Activated T-helper 9 cell treated with anti-CD3 and anti-CD28 coated beads, Interleukin-2, amount 50 U/mL, for 16 hours (primary cell): Measurements from ENCODE around the gene HOXC13.

Source experiments
- DNase-seq: peaks from one replicate; pipeline ENCODE4 v3.0.0-alpha.2; 2020; ENCODE audit warnings: low read depth

Gene HOXC13

DNA sequence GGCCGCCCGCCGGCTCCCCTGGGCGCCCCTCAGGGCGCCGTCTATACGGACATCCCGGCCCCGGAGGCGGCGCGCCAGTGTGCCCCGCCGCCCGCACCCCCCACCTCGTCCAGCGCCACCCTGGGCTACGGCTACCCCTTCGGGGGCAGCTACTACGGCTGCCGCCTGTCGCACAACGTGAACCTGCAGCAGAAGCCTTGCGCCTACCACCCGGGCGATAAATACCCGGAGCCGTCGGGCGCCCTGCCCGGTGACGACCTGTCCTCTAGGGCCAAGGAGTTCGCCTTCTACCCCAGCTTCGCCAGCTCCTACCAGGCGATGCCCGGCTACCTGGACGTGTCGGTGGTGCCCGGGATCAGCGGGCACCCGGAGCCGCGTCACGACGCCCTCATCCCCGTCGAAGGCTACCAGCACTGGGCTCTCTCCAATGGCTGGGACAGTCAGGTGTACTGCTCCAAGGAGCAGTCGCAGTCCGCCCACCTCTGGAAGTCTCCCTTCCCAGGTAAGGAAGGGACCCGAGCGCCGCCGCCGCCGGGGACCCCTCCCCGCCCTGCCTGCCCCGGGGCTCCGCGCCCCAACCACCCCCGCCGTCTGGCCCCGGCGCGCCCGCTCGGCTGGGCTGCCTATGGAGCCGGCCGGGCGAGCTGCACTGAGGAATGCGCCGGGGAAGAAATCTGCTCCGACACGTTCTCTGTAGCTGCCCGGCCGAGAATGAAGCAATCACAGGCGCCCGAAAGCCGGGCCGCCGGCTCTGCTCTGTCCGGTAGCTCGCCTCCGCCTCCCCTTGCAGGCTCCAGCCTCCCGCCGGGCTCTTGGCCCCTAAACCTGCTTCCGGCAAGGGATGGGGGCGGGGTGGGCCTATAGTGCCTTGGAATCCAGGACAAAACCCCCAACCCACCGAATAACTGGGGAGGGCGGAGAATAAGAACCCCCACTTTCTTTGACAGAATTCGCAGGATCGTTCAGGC is 794 bp downstream of the HOXC13 start:
- no peak for DNase-seq

DNA sequence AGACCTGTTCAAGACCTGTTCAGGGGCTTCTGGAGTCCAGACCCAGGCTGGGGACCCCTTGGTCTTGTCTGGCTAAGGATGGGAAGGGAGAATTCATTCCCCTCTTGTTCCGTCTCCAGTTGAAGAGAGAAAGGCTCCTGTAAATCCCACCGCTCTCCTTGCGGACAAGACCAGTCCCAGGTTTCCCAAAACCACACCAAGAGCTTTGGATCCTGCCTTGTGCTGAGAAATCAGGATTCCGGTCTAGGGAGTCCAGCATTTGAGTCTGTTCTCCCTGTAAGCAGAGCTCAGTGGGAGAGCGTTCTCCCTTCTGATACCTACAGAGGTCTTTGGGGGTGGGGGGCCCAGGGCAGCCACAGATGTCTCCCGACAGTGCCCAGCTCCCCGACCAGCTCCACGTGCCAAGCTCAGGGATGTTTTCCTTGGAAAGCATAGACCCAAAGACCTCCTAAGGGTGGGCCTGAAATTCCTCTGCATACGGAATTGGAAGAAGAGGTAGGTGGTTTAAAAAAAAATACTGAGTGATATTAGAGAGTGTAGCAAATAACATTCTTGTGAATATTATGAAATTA is 1.9 kb downstream of the HOXC13 start:
- DNase-seq: no peak

DNA sequence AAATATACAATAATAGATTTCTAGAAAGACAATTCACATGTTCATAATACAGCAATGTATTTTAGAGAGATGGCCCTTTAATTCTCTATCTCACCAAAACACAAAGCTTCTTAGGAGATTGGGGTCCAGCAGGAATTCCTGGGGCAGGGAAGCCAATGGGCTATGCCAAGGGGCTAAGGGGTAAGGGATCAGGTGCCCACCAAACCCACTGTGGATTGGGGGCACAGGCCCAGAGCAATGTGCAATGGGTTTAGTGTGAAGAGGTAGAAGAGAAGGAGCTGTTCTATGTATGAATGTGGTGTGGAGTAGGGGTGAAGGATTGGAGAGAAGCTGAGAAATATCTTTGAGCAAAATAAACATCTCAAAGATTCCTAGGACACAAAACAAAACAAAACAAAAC is 2.6 kb downstream of the HOXC13 start:
- no peak for DNase-seq

DNA sequence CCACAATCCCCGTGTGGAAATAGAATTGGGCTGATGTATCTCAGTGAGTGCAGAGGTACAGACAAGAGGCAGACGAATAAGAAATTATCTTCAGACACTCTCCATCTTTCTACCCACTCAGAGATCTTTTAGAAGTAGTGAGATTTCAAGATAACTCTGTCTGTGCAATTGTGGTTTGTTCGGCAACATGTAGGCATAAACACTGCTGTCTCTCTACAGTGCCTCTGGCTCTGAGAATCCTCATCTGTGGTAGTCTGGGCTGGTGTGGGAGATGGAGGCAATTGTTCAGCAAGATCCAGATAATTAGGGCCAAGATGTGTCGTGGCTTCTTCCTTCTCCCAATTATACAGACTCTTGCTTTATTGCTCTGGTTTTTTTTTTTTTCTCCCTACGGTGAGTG is 3.1 kb downstream of the HOXC13 start:
- no peak for DNase-seq

DNA sequence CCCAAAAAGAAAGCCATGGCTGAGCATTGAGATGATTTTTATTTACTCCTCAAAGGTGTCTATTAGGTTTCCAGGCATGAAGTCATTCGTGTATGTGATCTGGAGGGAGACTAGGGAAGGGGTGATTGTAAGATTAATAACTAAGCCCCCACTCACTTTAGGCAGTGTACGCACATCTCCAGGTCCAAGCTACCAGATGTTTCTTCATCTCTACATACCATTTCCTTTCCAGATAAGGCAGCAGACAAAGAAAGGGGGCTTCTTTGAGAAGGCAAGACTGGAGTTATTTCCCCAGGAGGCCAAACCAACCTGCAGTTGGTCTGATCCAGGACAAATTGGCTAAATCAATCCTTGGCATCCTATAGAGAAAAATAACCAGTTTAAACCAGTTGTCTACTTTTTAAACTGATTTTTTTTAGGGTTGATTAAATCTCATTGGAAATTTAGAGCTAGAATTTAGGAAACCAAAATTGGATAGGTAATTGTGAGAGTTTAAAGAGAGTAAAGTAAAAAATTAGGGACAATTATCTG is 3.9 kb downstream of the HOXC13 start:
- DNase-seq: no peak

DNA sequence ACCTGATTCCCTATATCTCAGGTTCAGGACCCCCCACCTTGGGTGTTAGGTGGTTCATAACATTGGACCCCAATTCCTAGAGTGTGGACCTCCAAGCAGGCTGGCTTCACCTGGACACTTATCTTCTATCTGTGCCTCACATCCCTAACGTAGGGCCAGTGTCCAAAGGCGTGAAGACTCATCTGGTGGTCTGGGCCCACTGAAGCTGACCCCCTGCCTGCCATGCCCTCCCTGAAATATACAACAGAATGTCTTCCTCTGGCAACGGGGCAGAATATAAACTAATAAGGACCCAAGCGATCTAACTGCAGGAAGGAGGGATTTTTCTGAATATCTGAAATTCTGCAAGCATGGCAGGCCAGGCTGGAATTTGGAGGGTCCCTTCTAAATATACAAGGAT is 5.6 kb downstream of the HOXC13 start:
- DNase-seq: no peak

DNA sequence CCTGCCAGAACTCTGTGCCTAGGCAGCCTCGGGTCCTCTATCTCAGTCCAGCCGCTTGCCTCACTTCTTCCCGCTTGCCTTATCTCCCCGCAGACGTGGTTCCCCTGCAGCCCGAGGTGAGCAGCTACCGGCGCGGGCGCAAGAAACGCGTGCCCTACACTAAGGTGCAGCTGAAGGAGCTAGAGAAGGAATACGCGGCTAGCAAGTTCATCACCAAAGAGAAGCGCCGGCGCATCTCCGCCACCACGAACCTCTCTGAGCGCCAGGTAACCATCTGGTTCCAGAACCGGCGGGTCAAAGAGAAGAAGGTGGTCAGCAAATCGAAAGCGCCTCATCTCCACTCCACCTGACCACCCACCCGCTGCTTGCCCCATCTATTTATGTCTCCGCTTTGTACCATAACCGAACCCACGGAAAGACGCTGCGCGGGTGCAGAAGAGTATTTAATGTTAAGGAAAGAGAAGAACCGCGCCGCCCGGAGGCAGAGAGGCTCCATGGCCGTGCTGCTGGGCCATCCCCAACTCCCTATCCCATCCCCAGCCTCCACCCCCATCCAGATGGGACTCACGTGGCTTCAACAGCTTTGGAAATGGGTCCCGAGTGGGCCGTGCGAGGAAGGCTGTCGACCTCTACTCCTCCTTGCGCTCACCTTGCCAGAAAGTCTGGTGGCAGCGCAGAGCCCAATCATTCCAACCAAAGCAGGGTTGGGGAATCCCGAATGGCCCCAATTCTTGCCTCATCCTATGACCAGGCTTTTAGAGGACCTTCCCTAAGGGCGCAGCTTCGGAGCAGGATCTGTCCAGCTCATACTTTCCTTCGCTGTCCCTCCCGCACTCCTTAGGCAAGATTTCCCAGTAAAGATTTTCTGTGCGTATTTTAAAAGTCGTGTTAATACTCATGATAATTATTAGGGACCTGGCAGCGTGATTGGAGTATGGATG is 6.5 kb downstream of the HOXC13 start:
- no peak for DNase-seq

DNA sequence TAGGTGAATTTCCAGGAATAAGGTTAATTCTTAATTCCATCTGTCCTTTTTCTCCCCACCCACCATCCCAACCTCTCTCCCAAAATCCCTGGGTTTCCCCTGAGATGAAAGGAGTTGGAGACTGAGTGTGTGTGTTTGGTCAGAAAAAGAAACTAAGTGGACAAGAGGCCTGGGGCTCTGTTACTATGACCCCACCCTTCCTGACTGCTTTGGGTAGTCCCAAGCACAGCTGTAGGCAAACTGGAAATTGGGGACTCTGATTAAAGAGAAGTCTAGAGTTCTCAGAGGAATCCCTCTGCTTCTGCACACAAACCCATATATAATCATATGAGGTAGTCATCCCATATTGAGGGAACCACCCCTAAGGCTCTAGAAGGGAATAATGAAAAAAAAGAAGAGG is 9.1 kb downstream of the HOXC13 start:
- DNase-seq: no peak

DNA sequence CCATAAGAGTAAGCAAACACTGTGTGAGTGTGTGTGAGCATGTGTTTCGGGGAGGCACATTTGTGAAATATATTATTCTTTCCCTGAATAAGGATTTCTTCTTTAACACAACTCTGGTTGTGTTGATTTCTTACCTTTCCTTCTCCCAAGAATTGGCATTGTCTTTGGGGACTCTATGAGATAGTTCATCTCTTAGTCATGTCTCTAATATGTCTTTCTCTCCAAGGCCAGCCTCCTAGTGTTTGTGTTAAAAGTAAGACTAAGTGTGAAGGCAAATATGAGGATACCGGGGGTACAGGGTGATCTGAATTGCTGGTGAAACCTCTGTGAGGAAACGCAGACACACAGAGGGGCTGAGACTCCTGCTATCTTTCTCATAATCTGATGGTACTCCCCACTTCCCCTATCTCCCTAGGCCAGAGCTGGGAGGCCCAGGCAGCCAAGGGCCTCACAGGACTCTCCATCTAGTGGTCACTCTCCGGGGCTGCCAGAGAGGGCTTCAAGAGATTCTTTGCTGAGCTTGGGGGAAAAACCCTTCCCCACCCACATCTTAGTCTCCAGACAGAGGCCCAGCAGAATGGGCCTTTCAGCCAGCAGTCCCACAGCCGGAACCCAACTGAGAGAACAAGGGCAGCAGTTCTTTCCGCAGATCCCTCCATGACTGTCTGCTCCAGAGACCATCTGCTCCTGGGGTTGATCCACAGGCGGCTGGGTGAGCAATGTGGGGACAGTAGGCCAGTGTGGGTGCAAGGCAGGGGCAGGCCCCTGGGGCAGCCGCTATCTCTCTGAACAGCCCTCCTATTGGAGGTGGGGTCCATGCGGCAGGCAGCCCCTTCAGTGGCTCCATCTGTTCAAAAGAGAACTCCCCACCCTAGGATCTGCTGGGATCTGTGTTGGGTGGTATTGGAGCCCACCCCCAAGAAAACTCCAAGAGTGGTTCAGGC is 10.3 kb downstream of the HOXC13 start:
- DNase-seq: no peak

DNA sequence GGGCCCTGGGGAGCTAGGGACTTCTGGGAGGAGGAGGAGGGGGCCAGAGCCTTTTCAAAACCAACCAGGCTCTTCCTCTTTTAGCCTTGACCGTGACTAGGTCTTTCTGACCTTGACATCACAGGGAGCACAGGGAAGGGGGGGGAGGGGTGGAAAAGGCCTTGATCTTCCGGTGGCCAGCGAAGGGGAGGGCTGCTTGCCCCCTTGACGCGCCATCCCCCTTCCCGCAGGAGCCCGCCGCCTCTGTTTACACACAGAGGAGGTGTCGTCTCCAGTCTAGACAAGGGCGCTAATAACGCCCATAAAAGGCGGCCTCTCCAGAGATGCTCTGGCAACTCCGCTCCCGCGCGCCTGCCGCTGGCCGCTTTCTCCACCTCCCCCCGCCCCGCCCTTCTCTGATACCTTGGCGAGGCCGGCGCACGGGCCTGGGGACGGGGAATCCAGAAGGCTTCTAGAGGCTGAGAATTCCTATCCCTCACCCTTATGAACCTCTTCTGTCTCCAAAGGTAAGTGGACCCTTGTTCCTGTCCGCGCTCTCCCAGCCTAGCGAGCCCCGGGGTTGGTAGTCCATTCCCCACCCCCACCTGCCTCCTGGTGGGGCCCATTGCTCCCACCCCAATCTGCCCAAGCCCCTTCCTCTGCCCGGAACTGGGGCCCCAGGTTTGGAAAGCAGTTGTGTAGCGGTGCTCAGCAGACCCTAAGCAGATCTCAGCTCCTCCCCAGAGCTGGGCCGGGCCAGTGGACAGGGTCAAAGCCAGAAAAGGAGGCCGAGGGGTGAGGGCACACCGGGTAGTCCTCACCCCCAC is 11.2 kb downstream of the HOXC13 start:
- DNase-seq: no peak

DNA sequence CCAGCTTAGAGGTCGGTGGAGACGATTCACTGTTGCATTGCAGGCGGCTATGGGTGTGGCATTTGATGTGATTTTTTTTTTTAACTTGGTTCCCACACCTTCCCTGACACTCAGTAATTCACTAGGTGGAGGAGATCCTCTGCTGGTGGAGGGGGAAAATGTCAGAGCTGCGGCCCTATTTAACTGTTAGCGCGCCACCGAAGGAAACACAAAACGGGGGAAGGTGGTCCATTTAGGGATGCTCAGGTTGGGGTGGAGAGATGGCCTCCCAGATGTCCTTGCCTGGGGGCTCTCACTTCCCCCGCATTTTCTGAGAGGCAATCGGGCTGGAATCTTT is 11.8 kb downstream of the HOXC13 start:
- DNase-seq: no peak

DNA sequence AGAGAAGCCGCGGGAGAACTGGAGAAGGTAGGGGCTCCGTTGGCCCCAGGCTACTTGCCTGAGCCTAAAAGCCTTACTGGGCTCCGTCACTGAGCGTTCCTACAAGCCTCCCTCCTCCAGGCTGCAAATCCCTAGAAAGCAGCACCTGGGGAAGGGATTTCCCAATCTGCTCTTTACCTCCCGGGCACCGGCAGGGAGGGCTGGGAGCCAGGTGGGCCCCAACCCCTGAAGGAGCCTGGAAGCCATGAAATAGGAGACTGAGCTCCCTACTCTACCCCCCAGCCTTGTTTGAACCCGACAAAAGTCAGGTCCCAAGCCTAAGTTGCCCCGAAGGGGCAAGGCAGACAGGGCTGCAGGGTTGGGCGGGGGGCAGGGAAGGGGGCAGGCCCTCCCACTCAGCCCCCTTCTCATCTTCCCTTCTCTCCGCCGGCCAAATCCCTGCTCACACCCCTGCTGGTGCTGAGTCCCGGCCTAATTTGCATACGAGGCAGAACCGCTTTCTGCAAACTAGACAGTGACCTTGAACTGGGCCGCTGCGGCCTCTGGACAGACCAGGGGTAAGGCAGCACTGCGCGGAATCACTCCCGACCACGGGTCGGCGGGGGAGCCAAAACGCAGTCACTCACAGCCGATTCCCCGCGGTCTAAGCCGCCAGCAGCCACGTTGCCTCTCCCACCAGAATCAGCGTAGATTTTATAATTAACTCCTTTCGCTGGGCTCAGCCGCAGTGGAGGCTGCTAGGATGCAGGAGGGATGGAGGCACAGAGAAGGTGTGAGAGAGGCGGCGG is 12.4 kb downstream of the HOXC13 start:
- DNase-seq: no peak

DNA sequence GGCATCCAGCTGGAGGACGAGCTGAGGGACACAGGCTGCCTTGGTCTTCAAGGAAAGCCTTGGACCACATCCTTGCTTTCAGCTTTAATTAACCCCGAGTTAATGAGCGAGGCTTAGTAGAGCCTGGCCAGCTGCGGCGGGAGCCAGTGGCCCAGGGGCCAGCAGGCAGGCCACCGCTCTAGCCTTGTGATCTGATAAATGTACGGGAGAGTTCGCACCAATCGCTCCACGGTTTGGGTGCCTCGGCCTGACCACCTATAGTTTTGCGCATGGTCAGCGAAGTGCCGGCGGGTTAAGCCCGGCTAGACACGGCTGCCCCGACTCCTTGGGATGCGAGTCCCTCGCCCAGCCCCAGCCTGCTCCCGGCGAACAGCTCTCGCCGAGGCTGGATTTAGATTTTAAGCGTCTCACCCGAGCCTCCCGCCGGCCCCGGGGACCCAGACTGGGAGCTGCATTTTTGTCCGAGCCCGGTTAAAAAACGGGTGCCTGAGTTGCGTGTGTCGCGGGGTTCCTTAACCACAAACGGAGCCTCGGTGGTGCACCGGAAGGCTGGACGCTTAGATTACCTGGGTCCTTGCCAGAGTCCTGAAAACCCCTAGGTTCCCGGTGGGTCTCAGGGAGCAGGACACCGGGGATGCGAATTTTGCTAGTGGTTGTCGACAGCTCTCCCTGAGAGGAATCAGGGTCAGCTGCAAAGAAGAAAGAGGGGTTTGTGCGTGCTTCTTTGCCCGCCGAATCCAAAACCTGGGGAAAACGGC is 13.1 kb downstream of the HOXC13 start:
- no peak for DNase-seq

DNA sequence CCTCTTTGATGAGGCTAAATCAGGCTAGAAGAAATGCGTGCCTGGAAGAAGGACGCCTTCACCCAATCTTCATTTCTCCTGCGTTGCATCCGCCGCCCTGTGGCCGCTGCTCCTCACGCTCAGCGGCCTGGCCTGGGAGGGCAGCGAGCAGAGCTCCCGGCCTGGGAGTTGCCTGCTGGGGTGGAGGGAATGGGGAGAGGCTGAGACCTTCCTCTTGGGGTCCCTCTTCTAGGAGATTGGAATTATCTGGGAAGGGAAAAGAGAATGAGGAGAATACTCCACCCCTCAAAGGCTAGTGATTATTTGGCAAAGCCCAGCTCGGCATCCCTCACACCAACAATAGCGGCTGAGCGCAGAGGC is 13.7 kb downstream of the HOXC13 start:
- DNase-seq: no peak

DNA sequence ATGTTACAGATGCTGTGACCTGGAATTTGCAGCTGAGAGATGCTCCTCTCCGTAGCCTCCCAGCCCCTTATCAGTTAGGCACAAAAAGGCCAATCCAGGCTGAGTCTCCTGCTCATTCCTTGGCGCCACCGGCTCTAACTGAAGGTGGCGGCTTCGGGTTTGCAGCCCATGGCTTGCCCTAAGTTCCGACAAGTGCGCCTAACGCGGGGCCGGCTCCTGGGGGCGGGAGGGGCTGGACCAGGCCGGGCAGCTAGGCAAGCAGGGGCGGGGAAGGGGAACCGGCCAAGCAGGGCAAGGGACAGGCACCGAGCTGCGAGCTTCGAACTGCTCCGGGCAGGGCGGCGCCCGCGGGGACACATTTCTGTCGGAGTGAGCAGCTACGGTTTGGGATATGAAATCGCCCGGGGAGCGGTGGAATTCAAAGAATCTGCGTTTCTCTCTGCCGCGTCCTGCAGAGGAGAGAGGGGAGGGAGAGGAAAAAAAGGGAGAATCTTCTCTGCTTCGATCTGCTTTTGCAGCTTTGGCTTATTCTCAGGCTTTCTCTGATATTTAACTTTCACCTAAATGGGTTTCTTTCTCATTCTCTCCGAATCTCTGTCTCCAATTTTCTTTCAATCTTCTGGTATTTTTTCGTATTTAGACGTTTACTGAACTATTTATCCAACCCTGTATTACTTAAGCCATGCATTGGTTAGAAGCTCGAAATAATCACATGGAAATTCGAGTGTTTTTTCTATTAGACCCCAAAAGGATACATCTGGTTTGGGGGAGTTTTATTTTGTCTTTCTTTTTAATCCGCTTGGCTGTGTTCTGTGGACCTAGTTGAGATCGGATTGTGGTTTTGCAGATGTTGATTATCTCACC is 14.5 kb downstream of the HOXC13 start:
- no peak for DNase-seq

DNA sequence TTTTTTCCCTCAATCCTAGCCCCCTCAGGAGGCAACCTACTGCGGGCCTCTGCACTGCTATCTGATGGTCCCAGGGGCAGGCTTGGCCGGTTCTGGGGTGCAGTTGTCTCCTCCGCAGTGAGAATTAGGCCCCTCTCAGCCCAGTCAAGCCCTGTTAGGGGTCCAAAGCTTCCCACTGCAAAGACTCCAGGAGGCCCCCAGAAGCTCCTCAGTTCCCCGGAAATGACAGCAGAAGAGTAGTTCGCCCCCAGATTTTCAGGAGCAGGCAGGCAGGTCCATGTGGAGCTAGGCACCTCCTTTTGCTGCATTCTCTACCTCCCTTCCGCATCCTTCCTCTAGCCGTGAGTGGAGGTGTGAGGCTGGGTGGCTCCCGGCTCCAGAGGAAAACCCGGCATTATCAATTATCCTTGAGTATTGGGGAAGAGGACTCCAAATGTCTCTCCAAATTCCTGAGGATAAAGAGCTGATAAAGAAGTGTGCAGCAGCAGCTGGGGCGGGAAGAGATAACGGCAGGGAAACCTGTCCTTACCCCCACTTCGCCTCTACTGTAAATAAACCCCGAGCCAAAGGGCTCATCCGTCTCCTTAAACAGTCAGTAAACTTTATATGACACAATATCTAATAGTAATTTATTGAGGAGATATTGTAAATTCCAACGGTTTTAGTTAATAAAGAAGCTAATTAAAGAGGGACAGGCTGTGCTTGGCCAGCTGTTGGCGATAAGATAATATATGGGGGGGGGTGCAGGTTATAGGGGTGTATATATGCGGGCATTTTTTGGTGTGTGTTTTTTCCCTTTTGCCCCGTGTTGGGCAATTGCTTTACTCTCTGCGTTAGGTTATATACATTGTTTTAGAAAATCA is 15.4 kb downstream of the HOXC13 start:
- no peak for DNase-seq

DNA sequence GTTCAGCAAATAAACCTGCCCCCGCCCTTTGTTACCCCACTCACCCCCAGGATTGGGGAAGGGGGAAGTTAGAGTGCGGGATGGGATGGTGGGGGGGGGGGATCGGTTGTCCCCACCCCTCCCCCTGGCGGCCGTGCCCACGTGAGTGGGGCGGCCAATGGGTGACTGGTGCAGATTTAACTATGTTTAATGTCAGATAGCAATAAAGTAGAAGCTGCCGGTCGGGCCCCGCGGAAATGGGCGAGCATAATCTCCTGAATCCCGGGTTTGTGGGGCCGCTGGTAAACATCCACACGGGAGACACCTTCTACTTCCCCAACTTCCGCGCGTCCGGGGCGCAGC is 16.0 kb downstream of the HOXC13 start, which contains the start of gene HOXC12:
HOXC12 (plus strand) TSS at position 210 of the 342 bp plus-strand sequence; CDS start at position 237, 27 bp downstream.
- no peak for DNase-seq
